AG04450 (cell line): ENCODE measurements around the gene TXNDC15. TPM values are rescaled to one million over a fixed set of nuclear protein-coding genes. Genes with fewer than 3 reads are reported as not detected.

ENCODE experiments used
- CTCF ChIA-PET: fragments of 300-600, 350-600 bp; formaldehyde crosslinking; extraction: SDS; loops from one replicate; lab custom pipeline; 2022; ENCODE audit warnings: antibody characterized with exemption, inconsistent platforms; lab: Charles Lee
- POLR2A ChIA-PET: fragments of 350-600 bp; formaldehyde crosslinking; extraction: SDS; loops from one replicate; lab custom pipeline; 2021; ENCODE audit warnings: antibody characterized with exemption, inconsistent platforms; lab: Yijun Ruan, JAX
- DNase-seq: peaks from one replicate; pipeline ENCODE4 v3.0.0-alpha.2; 2011; ENCODE audit warnings: low read depth, low spot score
- H3K27ac ChIP-seq: one replicate; pipeline ENCODE4 v1.5.1; 2012; ENCODE audit warnings: low read depth, low read length, control low read depth
- H3K27me3 ChIP-seq: one replicate; pipeline ENCODE4 v1.6.0; 2012; ENCODE audit warnings: low read length; ENCODE audit not compliant: control insufficient read depth, insufficient read depth
- H3K4me3 ChIP-seq: 2 replicates; pipeline ENCODE4 v1.5.1; 2011; ENCODE audit warnings: mild to moderate bottlenecking, low read depth, low read length, control low read depth
- H3K9me3 ChIP-seq: 2 replicates; pipeline ENCODE4 v1.5.1; 2012; ENCODE audit warnings: low read length; ENCODE audit not compliant: control insufficient read depth, insufficient read depth
- polyA plus RNA-seq: library from polyadenylated mRNA; depleted of rRNA; stranded (reverse); fragments of >200 nt; gene quantifications from 2 replicates; pipeline ENCODE4 v1.2.3, GENCODE V29; 2011; rRNA removed
- small RNA-seq: library from RNA; depleted of rRNA; stranded (forward); fragments of <200 nt; gene quantifications from one replicate; pipeline ENCODE3, GENCODE V24; 2012; ENCODE audit warnings: low read depth; ENCODE audit not compliant: insufficient read length
- TF ChIP-seq, protein P1 (sequence below): IDR thresholded peaks from 2 replicates; pipeline ENCODE4 v1.5.1; 2011; ENCODE audit warnings: low read depth, low read length, control low read depth, inconsistent platforms

TXNDC15 gene
- polyA plus RNA-seq, 1 experiment: 109 TPM

- POLR2A ChIA-PET: interaction anchor here (1.3 kb wide), 1 partner anchor 71 kb away, joined by 4 read pairs; no protein-coding TSS in a partner anchor
- Histone ChIP-seq H3K27ac (no peak overlapping the region), H3K4me3 (no peak overlapping the region), H3K9me3 (no peaks in the 10 kb centered on the region), H3K27me3 (no peaks in the 10 kb centered on the region)
- DNase-seq: no peak
- TF ChIP-seq, protein P1, sequence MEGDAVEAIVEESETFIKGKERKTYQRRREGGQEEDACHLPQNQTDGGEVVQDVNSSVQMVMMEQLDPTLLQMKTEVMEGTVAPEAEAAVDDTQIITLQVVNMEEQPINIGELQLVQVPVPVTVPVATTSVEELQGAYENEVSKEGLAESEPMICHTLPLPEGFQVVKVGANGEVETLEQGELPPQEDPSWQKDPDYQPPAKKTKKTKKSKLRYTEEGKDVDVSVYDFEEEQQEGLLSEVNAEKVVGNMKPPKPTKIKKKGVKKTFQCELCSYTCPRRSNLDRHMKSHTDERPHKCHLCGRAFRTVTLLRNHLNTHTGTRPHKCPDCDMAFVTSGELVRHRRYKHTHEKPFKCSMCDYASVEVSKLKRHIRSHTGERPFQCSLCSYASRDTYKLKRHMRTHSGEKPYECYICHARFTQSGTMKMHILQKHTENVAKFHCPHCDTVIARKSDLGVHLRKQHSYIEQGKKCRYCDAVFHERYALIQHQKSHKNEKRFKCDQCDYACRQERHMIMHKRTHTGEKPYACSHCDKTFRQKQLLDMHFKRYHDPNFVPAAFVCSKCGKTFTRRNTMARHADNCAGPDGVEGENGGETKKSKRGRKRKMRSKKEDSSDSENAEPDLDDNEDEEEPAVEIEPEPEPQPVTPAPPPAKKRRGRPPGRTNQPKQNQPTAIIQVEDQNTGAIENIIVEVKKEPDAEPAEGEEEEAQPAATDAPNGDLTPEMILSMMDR: no peak
- CTCF ChIA-PET: interaction anchor here (1.0 kb wide), 1 partner anchor 40 kb away, joined by 3 read pairs; the partner anchor contains the start of gene PCBD2
Observed at GRCh38 chr5:134945041-134945440, 70.9 kb downstream of the TXNDC15 start.

GRCh38 chr5:134948911-134949310, 74.7 kb downstream of the TXNDC15 start:
- CTCF ChIA-PET: interaction anchor here (0.5 to 1.0 kb wide), 2 partner anchors 8 to 242 kb away, joined by 3 to 5 read pairs; no protein-coding TSS in a partner anchor
- DNase-seq: no peak
- POLR2A ChIA-PET: interaction anchor here (0.7 kb wide), 1 partner anchor 452 kb away, joined by 6 read pairs; no protein-coding TSS in a partner anchor
- Histone ChIP-seq H3K27me3 (no peaks in the 10 kb centered on the region), H3K9me3 (peaks cover 5% of the 10 kb centered on the region), H3K27ac (no peak overlapping the region), H3K4me3 (no peak overlapping the region)
- TF ChIP-seq, protein P1: no peak

GRCh38 chr5:134949316-134949715, 75.1 kb downstream of the TXNDC15 start:
- CTCF ChIA-PET: interaction anchor here (0.5 kb wide), 1 partner anchor 9 kb away, joined by 3 read pairs; no protein-coding TSS in a partner anchor
- DNase-seq: no peak
- TF ChIP-seq, protein P1: no peak

More at GRCh38 chr5:134949316-134949715, 75.1 kb downstream of the TXNDC15 start:
- Histone ChIP-seq H3K27ac (no peak overlapping the region), H3K4me3 (no peak overlapping the region), H3K27me3 (no peaks in the 10 kb centered on the region), H3K9me3 (peaks cover 6% of the 10 kb centered on the region)
- POLR2A ChIA-PET: interaction anchor here (0.7 kb wide), 1 partner anchor 452 kb away, joined by 6 read pairs; no protein-coding TSS in a partner anchor

Small RNAs within 50 kb of the gene (small RNA-seq; reads per million reads assigned to genes)
- gene MIR4461 (not detected), gene MTND3P25 (4.0 reads per million, percentile 38 among the genes with 10 or more reads in this experiment), gene MTND4LP30 (not detected)

Other genes with a start within 250 kb of the TXNDC15 start
- gene SAR1B, start 241.5 kb upstream of the TXNDC15 start, polyA plus RNA-seq: 63.8 and 81.6 TPM in 2 replicates
- 35.9 and 46.7 TPM in 2 replicates for gene SEC24A, start 225.6 kb upstream of the TXNDC15 start, polyA plus RNA-seq
- gene CAMLG, start 135.8 kb upstream of the TXNDC15 start, polyA plus RNA-seq: 22.8 and 29.3 TPM in 2 replicates
- 36.6 and 45.4 TPM in 2 replicates for gene DDX46, start 115.6 kb upstream of the TXNDC15 start, polyA plus RNA-seq
- 73.0 and 92.3 TPM in 2 replicates for gene C5orf24, start 28.4 kb upstream of the TXNDC15 start, polyA plus RNA-seq
- gene PCBD2, start 30.8 kb downstream of the TXNDC15 start, polyA plus RNA-seq: 4.5 and 4.8 TPM in 2 replicates
- 0.21 and 0.22 TPM in 2 replicates for gene CATSPER3, start 93.5 kb downstream of the TXNDC15 start, polyA plus RNA-seq
- 72.1 and 102 TPM in 2 replicates for gene PITX1, start 159.9 kb downstream of the TXNDC15 start, polyA plus RNA-seq